Endodermal cell (in vitro differentiated cells): ENCODE measurements around the gene BPIFB2. TPM values are rescaled to one million over a fixed set of nuclear protein-coding genes. Genes with fewer than 3 reads are reported as not detected.

Source experiments
- DNase-seq: peaks from one replicate; pipeline ENCODE4 v3.0.0-alpha.2; 2017
- H3K27ac ChIP-seq: 2 replicates; pipeline ENCODE4 v1.5.1; 2013; ENCODE audit warnings: mild to moderate bottlenecking, low read depth, low read length, moderate library complexity
- H3K27me3 ChIP-seq: 2 replicates; pipeline ENCODE4 v1.6.1; 2013; ENCODE audit warnings: mild to moderate bottlenecking, low read length, moderate library complexity; ENCODE audit not compliant: insufficient read depth, control insufficient read depth, poor library complexity, severe bottlenecking
- H3K36me3 ChIP-seq: 2 replicates; pipeline ENCODE4 v1.7.0; 2013; ENCODE audit warnings: mild to moderate bottlenecking, low read length, moderate library complexity; ENCODE audit not compliant: control insufficient read depth, insufficient read depth
- H3K4me1 ChIP-seq: one replicate; pipeline ENCODE4 v1.7.0; 2013; ENCODE audit warnings: low read length; ENCODE audit not compliant: control insufficient read depth, insufficient read depth
- H3K4me3 ChIP-seq: 2 replicates; pipeline ENCODE4 v1.5.1; 2013; ENCODE audit warnings: mild to moderate bottlenecking, low read length, moderate library complexity
- H3K9ac ChIP-seq: 2 replicates; pipeline ENCODE4 v1.6.1; 2013; ENCODE audit warnings: mild to moderate bottlenecking, low read length, moderate library complexity; ENCODE audit not compliant: poor library complexity, severe bottlenecking; ENCODE audit errors: extremely low read depth
- H3K9me3 ChIP-seq: 2 replicates; pipeline ENCODE4 v1.6.1; 2013; ENCODE audit warnings: mild to moderate bottlenecking, low read length, moderate library complexity; ENCODE audit not compliant: control insufficient read depth
- H3K27ac Mint-ChIP-seq: 2 replicates; pipeline ENCODE4 v1.8.0; 2020; ENCODE audit warnings: mixed read lengths
- H3K27me3 Mint-ChIP-seq: 2 replicates; pipeline ENCODE4 v1.8.0; 2021; ENCODE audit warnings: mild to moderate bottlenecking, mixed read lengths; ENCODE audit not compliant: insufficient read depth
- H3K36me3 Mint-ChIP-seq: 2 replicates; pipeline ENCODE4 v1.8.0; 2020; ENCODE audit warnings: low read depth, mixed read lengths
- H3K4me1 Mint-ChIP-seq: 2 replicates; pipeline ENCODE4 v1.8.0; 2020; ENCODE audit warnings: mixed read lengths
- H3K4me3 Mint-ChIP-seq: 2 replicates; pipeline ENCODE4 v1.8.0; 2020; ENCODE audit warnings: mild to moderate bottlenecking, moderate library complexity, mixed read lengths
- H3K9me3 Mint-ChIP-seq: 2 replicates; pipeline ENCODE4 v1.8.0; 2020; ENCODE audit warnings: mild to moderate bottlenecking, mixed read lengths
- WGBS, 2 experiments: methylation state at CpG; one replicate each; pipeline versions ENCODE4 v1.1.5 to v1.1.7; 2013; ENCODE audit warnings: missing lambda C conversion rate in 2 of 2, mixed read lengths in 1 of 2; ENCODE audit not compliant: insufficient coverage in 1 of 2, insufficient read length in 1 of 2; 5-methylcytosine and 5-hydroxymethylcytosine counted together
- total RNA-seq, 2 donors: library from RNA; stranded (reverse); fragmentation: NEBNext Ultra II Directional in 1 of 2; extraction: Animal tissue kit (Norgen Biotek cat#: 25700) in 1 of 2; gene quantifications; 2 replicates in 1 of 2; 3 replicates in 1 of 2; pipeline ENCODE4 v1.2.1, GENCODE V29; 2021
- TF ChIP-seq, protein P1 (sequence below): fragments of 200-600 bp; sonication (generic); conservative IDR thresholded peaks from 2 replicates; pipeline ENCODE4 v1.5.0; 2021; ENCODE audit warnings: antibody characterized with exemption, mild to moderate bottlenecking

The BPIFB2 gene
- total RNA-seq, 2 donors from 2014 or later = not detected

DNA sequence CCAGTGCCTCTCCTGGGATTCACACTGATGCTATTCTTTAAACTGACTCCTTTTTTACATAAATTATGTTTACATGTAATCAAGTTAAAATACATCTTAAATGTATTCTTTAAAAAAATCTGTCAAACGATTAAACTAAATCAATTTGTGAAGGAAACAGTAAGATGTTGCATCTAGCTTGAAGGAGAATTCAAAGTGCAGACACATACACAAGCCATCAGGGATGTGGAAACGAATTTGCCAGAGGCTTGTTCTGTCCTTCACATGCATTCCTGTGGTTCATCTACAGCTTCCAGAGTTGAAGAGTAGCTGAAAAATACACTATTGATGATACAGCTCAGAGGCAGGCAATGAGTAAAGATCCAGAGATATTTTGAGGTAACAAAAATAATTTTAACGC is 38.9 kb downstream of the BPIFB2 start:
- Mint-ChIP-seq H3K9me3 (peaks cover 34% of the 10 kb centered on the region), H3K27ac (no peak overlapping the region), H3K4me1 (no peaks in the 10 kb centered on the region), H3K36me3 (peaks cover 14% of the 10 kb centered on the region), H3K4me3 (no peak overlapping the region), H3K27me3 (peaks cover 10% of the 10 kb centered on the region)
- Histone ChIP-seq H3K27ac (no peak overlapping the region), H3K4me3 (no peak overlapping the region), H3K9me3 (peaks cover 23% of the 10 kb centered on the region), H3K36me3 (no peaks in the 10 kb centered on the region), H3K27me3 (no peaks in the 10 kb centered on the region), H3K4me1 (no peaks in the 10 kb centered on the region), H3K9ac (no peak overlapping the region)
- TF ChIP-seq, protein P1, sequence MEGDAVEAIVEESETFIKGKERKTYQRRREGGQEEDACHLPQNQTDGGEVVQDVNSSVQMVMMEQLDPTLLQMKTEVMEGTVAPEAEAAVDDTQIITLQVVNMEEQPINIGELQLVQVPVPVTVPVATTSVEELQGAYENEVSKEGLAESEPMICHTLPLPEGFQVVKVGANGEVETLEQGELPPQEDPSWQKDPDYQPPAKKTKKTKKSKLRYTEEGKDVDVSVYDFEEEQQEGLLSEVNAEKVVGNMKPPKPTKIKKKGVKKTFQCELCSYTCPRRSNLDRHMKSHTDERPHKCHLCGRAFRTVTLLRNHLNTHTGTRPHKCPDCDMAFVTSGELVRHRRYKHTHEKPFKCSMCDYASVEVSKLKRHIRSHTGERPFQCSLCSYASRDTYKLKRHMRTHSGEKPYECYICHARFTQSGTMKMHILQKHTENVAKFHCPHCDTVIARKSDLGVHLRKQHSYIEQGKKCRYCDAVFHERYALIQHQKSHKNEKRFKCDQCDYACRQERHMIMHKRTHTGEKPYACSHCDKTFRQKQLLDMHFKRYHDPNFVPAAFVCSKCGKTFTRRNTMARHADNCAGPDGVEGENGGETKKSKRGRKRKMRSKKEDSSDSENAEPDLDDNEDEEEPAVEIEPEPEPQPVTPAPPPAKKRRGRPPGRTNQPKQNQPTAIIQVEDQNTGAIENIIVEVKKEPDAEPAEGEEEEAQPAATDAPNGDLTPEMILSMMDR = no peak
- no peak for DNase-seq
- WGBS, 2 experiments = 89 to 92% methylated on average over 3 of the region's 3 CpGs

- TF ChIP-seq, protein P1 = peak; percentile 21
- no peak overlapping the region for H3K4me3 Mint-ChIP-seq
- WGBS, 2 experiments = 75 to 79% methylated on average over 4 of the region's 4 CpGs
These were observed 43.8 kb downstream of the BPIFB2 start for GRCh38 chr20:33051333-33051732.

GRCh38 chr20:33053291-33054106 is 46.0 kb downstream of the BPIFB2 start, which contains the start of gene BPIFB3:
TSS of gene BPIFB3 (plus strand) at chr20:33053903. CDS start at chr20:33055436, 1,533 bp downstream.
- Histone ChIP-seq H3K27ac (no peak within 1 kb of the TSS), H3K27me3 (no peaks in the 10 kb centered on the region), H3K9me3 (no peaks in the 10 kb centered on the region), H3K4me3 (no peak within 1 kb of the TSS), H3K36me3 (no peaks in the 10 kb centered on the region), H3K4me1 (no peaks in the 10 kb centered on the region), H3K9ac (no peak within 1 kb of the TSS)
- Mint-ChIP-seq H3K4me3 (no peak within 1 kb of the TSS), H3K27me3 (no peaks in the 10 kb centered on the region), H3K27ac (no peak within 1 kb of the TSS), H3K36me3 (no peaks in the 10 kb centered on the region), H3K9me3 (no peaks in the 10 kb centered on the region), H3K4me1 (peaks cover 30% of the 10 kb centered on the region)
- TF ChIP-seq, protein P1 = no peak
- peak; percentile 57 for DNase-seq
- 87 to 88% methylated on average over 12 to 25 of the region's 25 CpGs for WGBS, 2 experiments

More at GRCh38 chr20:33051333-33051732, 43.8 kb downstream of the BPIFB2 start:
- Histone ChIP-seq H3K36me3 (no peaks in the 10 kb centered on the region), H3K27ac (no peak overlapping the region), H3K27me3 (no peaks in the 10 kb centered on the region), H3K4me3 (no peak overlapping the region), H3K9me3 (peaks cover 3% of the 10 kb centered on the region), H3K9ac (no peak overlapping the region), H3K4me1 (no peaks in the 10 kb centered on the region)
- Mint-ChIP-seq H3K27me3 (peaks cover 2% of the 10 kb centered on the region), H3K4me1 (peaks cover 21% of the 10 kb centered on the region), H3K36me3 (no peaks in the 10 kb centered on the region), H3K9me3 (peaks cover 10% of the 10 kb centered on the region), H3K27ac (no peak overlapping the region)
- DNase-seq = no peak
